ENCODE data around the gene CPZ.
"Not testable (repeated sequence)": the region's sequence is repeated elsewhere in the genome, so short reads cannot be mapped to it uniquely, and the experiment has no call there.

Gene CPZ

DNA sequence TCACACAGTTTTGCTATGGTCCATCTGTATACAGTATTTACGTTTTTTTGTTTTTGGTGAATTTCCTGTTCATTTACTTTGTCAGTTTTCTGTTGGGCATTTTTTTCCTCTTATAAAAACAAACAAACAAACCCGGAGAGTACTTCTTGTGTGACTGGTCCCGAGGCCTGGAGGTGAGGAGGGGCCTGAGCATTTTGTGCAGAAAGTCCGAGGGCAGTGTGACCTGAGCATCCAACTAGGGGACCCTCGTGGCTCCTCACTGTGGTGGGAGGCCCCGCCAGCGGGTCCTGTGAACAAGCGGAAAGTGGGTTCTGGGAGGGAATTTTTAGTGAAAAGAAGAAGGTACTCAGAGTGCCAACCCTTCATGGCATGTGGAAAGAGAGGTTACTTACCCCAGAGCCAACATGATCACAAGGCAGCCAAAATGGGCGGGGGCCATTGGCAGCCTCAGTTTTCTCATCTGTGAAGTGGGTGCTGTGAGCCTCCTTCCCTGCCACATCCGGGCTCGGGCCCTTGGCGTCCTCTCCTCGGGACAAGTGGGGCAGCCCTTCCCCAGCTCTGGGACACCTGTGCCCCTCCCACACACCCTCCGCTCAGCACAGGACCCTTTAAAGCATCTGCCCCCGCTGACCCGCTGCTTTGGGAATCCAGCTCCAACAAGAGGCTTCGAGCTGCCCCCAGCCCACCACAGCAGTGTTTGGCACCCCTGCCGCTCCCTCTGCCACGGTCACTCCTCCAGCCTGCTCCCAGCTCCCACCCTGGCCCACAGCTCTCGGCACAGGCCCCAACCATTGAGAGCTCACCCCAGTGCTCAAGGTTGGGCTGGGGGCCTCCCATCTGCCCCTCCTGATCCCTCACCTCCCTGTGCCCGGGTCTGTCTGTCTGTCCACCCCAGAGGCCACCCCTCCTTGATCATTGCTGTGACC lies 35.2 kb upstream of the CPZ start:
- no peak for DNase-seq (ENCODE audit: low spot score)

DNA sequence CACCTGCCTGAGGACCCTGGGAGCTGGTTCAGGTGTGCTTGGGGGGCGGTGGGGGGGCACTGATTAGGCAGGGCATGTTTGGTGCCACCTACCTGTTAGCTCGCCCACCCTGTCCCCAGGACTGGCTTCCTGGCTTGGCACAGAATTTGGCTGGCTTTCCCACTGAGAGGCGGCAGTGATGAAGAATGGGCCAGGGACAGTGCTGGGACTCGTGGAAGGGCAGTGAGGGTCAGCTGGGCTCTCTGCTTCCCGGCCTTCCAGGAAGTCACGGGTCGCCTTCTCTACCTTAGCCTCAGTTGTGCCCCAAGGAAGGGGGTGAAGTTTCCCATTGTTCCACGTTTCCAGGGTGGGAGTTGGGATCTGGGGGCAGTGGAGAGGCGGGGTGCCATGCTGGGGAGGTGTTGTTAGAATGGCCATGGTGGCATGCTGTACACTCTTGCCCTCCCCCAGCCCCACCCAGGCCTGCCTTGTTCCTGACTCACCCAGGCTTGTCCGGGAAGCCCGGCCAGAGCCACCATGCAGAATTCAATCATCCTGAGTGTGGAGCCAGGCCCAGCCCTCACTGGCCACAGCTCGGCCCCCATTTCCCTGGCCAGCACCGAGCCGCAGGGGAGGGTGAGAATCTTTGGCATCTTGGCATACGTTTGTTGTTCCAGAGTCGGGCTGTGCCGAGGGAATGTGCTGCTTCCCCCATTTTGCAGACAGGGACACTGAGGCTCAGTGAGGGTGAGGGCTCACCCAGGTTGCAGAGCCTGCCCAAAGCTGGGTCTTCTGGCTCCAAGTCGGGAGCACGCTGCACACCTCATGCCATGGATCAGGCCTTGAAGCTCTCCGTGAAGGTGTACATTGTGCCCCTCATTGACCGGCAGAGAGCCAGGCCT lies 34.2 kb upstream of the CPZ start:
- no peak for DNase-seq (ENCODE audit: low spot score)

DNA sequence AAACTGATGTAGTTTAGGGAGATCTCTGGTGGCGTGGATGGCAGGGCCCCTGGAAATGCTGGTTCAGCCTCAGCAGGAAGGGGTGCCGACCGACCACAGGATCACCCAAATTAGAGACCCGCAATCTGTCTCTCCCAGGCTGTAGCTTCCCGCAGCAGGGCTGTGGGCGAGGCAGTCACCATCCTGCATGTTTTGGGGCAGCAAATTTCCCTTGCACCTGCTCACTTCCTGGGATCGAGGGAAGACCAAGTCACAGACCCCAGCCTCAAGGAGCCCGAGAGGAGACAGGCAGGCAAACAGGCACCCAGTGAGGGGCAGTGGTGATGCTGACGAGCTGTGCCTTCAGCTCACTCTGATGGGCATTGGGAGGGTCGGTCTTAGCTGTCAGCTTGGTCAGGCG lies 33.6 kb upstream of the CPZ start:
- no peak for DNase-seq (ENCODE audit: low spot score)

DNA sequence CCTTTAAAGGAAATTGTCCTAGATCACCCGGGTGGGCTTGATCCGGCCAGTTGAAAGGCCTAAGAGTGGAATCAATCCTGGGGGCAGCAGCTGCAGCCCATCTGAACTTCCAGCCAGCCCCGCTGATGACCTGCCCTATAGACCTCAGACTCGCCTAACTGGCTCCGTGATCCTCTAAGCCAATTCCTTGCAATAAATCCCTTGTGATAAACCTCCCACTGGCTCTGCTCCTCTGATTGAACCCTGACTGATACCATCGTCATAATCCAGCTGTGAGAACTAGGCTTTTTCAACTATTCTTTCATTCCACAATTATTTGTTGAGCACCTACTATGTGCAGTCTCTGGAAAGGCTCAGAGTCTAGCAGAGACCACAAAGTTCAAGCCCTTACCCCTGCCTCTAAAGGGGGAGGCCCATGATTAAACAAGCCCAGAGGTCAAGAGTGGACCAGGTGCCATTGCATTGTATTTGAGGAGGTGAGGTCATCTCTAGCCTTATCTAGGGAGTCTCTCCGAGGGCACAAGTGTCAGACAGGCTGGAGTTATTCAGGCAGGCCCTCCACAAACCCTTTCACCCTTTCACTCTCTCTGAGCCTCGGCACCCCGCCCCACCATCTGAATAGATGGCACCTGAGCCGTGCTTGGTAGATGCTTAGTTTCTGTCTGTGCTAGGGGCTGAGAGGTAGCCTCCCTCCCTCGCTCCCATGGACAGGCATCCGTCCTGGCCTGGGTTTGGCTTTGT lies 32.9 kb upstream of the CPZ start:
- DNase-seq (ENCODE audit: low spot score) = no peak

DNA sequence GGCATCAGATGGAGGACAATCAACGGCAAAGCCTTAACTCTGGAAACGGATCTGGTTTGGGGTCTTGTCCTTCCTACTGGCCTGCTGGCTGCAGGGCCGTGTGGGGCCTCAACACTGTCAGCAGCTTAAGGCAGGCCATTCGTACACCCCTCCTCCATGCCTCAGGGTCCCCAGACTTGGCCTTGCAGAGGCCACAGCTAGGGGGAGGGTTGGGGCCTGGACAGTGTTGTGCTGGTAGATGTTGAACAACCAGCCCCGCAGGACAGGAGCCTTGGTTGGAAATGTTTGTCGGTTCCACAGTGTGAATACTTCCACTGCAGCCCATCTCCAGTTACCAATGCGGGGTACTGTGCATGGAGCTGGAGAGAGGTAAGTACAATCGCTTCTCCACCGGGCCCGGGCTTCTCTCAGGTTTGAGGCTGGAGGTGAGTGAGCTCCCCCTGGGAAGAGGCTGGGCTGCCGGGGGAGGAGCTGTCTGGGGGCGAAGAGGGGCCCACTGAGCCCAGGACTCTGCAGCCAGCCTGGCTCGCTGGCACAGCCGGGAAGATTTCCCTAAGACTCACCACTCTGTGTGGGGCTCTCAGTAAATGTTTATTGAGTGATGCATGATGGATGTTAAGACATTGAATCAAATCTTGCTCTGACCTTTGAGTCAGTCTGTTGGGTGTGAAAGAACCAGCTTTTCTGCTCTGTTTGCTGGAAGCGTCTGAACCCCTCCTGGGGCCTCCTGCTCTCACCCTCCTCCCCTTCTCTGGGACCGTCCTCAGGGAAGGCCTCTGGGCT lies 32.1 kb upstream of the CPZ start:
- no peak for DNase-seq (ENCODE audit: low spot score)

DNA sequence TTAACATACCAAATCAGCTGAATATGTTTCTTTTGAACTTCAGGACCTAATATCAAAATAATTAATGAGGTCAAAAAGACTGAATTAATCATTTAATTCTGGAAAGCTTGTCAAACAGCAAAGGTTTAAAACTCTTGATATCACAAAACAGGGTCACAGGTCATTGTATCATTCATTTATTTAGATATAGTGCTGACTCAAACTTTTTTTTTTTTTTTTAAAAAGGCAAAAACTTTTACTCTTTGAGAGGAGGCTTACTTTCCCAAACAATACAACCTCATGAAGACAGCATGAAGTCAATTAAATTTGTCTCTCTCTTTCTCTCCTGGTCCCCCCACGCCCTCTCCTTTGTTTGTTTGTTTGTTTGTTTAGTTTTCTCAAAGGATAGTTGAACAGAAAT lies 28.0 kb upstream of the CPZ start:
- DNase-seq (ENCODE audit: low spot score) = no peak

DNA sequence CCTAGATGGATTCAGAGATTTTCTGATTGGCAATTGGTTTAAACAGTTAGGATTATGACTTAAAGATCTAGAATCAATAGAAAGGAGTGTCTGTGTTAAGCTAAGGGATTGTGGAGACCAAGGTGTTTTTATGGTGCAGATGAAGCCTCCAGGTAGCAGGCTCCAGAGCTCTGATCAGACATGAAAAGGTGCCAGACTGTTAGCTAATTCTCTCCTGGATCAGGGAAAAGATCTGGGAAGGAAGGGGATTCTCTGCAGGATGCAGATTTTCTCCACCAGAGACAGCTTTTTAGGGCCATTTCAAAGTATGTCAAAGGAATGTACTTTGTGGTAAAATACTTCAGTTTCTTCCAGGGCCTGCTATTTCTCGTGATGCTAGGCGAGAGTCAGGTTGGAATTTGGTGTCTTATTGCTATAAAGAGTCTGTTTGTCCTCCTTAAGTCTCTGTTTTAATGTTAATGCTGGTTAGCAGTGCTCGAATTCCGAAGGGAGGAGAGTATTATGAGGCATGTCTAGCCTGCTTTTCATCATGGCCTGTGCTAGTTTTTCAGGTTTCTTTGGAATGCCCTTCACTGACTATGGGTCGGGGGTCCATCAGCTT lies 24.4 kb upstream of the CPZ start:
- DNase-seq (ENCODE audit: low spot score) = no peak

DNA sequence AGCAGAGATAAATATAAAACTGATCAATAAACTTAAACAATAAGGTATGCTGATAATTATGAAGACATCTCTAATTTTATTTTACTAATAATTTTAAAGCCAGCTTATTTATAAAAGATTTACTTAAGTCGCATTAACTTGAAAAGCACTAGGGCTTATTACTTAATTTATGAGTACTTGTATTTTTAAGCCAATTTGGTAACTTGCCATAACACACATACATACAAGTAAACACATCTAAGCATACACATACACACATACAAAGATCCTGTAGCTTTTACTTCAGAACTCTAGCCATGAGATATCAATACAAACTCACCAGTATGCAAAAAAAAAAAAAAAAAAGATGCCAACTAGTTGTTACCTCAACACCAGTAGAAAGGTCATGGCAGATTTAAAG lies 22.4 kb upstream of the CPZ start:
- DNase-seq (ENCODE audit: low spot score) = no peak

DNA sequence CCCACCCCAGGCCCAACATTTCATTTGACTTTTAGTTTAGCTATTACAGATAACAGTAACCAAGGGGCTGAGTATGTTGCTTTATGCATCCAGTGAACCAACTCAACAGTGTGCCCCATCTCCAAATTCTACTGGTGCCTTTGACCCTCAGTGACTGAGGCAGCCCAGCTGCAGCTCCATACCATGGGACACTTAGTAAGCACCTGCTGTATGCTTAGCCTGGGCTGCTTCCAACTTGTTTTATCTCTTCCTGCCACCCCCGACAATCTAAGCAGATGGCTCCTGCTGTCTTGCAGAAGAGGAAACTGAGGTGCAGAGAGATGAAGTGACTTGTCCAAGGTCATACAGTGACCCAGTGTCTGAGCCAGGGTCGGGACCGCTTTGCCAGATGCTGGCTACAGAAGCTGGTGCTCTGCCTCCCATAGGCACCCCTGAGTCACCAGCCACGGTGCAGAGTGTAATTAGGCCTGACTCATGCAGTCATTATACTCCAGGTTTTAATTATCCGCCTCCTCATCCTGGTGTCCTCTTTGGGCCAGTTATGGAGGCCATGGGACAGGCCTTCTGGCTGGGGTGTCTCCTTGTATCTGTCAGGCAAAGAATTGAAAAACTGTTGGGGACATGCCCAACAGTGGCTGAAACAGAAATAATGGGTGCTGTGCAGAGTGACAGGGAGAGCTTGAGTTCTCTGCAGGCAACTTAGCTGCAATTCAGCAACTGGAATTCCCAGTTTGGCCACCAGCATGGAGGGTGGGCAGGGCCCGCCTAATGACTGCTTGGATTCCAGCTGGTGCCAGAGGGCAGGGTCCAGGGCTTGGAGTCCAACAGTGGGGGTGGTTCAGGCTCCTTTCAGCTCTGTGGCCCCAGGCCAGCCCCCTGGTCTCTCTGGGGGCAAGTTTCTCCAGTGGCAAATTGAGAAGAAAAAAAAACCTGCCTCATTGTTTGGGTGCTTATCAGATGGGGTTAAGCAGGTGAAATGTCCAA lies 20.6 kb upstream of the CPZ start:
- DNase-seq (ENCODE audit: low spot score) = peak; percentile 42

DNA sequence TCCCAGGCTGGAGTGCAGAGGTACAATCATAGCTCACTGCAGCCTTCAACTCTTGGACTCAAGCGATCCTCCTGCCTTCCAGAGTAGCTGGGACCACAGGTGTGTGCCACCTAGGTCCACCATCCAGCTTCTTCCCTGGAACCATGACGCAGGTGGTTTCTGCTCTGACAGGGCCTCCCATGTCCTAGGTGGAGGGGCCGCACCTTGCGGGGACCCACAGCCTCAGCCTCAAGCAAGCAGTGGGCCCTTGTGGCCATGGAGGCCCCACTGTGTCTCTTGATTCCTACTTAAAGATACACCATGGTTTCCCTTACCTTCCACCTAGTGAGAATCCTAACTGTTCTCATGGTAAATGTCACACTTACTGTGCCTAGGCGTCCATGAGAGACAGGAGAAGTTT lies 19.3 kb upstream of the CPZ start:
- no peak for DNase-seq (ENCODE audit: low spot score)

DNA sequence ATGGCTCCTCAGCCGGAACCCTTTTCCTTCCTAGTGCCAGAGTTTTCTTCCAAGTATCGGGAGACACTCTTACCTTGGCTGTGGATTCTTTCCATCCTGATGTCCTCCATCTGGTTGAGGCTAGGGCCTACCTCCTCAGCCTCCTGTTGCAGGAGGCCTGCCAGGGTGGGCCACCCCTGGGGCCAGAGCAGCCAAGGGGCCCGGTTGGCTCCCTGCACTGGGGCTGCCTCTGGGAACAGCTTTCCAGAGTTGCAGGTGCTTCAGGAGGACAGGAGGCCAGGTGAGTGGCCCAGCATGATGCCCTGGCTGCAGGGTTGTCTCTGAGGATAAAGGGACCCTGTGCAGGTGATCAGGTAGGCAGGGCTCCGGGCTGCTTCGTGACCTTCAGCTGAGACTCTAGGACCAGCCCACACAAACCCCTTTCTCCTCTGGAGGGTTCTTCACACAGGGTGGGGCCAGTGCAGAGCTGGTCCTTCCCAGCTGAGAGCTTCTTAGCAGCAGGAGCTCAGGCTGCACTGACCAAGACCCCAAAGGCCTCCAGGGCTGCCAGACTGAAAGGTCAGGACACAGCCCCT lies 17.7 kb upstream of the CPZ start:
- DNase-seq (ENCODE audit: low spot score) = no peak

DNA sequence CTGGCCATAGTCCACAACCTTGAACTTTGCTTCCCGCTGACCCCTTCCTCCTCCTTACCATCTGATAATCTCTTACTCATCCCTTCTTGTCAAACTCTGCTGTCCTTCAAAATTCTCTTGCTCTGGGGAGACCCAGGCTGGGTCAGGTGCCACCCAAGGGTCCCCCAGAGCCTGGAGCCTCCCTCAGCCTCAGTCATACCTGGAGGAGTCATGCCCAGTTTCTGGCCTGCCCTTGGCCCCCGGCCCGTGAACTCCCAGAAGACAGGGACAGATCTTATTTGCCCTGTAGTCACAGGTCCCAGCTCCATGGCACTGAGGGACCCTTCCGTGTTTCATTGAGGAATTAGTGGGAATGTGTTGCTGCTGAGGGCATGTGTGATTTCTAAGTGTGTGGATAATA lies 17.1 kb upstream of the CPZ start:
- no peak for DNase-seq (ENCODE audit: low spot score)

DNA sequence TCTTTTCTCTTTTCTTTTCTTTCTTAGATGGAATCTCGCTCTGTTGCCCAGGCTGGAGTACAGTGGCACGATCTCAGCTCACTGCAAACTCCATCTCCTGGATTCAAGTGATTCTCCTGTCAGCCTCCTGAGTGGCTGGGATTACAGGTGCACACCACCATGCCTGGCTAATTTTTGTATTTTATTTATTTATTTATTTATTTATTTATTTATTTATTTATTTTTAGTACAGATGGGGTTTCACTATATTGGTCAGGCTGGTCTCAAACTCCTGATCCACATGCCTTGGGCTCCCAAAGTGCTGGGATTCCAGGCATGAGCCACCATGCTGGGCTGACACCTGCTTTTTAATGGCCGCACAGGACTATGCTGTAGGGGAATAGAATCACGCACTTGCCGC lies 16.0 kb upstream of the CPZ start:
- not testable (repeated sequence) for DNase-seq (ENCODE audit: low spot score)

DNA sequence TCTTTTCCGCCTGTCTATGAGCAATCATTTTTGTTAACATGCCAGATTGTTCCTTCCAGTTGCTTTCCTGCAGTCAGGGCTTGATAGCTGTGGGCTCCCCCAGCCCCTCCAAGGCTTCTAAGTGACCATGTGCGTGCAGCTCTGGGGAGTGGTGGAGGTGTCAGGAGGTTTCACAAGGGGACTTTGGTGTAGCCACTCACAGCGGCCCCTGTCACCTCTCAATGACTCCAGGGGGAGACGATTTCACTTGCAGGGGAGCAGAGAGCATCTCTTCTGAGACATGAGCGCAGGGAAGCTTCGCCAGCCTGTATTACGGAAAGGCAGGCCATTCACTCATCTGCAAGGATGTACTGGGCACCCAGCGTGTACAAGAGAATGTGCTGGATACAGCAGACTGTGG lies 15.5 kb upstream of the CPZ start:
- no peak for DNase-seq (ENCODE audit: low spot score)

DNA sequence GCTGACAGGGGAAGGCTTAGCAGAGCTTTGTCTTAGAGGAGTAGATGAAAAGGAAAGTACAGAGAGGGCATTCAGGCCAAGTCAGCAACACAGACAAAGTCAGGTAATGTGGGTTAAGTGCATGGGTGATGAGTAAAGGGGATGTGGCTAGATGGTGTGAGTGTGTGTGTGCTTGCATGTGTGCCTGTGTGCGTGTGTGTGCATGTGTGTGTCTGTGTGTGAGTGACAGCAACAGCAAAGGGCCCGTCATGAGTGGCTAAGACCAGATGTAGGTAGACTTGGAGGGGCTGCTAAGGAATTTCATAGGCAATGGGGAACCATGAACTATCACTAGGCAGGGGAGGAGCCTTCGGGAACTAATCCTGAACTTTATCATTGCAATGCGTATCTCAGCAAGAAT lies 14.6 kb upstream of the CPZ start:
- DNase-seq (ENCODE audit: low spot score) = no peak

DNA sequence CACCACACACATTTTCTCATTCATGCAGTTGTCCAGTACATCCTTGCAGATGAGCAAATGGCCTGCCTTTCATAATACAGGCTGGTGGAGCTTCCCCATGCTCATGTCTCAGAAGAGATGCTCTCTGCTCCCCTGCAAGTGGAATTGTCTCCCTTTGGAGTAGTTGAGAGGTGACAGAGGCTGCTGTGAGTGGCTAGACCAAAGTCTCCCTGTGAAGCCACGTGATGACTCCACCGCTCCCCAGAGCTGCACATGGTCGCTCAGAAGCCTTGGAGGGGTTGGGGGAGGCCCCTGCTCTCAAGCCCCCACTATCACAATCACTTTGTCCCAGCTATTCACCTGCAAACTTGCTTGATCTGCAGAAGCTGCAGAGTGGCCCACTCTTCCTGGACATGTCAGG lies 13.8 kb upstream of the CPZ start:
- no peak for DNase-seq (ENCODE audit: low spot score)

DNA sequence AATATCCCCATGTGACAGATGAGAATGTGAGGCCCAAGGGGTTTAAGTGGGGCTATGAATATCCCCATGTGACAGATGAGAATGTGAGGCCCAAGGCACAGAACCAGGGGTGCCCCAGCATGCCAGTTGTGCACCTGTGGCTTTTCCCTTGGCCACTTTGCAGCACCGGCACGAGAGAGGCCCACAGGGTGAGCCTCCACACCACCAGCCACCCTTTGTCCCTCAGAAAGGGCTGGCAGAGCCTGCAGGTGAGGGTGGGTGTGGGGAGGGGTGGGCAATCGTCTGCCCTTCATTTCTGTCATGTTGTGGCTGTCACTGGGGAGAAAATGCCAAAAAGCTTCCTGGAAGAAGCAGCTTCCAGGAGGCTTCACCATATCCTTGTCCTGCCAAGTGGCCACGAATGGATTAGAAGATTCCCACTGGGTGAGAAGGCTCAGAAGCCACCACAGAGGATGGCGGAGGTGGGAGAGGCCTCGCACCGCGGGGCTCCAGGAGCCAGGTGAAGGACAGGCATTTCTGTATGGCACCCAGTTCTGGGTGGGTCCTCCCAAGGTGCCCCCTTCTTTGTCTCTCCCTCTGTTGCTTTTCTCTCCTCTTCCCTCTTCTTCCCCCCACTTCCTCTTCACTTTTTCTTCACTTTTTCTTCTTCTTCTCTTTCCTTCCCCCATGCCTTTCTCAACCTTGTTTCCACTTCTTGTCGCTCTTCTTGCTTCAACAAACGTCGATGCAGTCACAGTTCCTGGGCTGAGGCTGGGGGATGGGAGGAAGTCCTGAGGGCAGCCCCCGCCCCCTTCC lies 12.8 kb upstream of the CPZ start:
- DNase-seq (ENCODE audit: low spot score) = no peak

DNA sequence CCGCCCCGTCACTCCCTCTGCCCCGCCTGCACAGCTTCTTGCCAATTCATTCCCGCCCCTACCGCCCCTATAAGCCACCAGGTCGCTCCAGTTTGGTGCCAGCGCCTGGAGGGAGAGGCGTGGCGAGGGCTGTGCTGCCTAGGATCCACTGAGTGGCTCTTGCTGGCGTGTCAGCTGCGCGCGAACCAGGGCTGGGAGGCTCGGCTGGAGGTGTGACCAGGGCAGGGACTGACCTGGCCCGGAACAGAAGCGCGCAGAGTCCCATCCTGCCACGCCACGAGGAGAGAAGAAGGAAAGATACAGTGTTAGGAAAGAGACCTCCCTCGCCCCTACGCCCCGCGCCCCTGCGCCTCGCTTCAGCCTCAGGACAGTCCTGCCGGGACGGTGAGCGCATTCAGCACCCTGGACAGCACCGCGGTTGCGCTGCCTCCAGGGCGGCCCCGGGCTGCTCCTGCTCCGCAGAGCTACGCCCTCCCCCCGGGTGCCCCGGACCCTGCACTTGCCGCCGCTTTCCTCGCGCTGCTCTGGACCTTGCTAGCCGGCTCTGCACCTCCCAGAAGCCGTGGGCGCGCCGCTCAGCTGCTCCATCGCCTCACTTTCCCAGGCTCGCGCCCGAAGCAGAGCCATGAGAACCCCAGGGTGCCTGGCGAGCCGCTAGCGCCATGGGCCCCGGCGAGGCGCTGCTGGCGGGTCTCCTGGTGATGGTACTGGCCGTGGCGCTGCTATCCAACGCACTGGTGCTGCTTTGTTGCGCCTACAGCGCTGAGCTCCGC lies 12.1 kb upstream of the CPZ start, which contains the start of gene GPR78:
Gene GPR78 (plus strand): TSS at position 72 of the 773 bp plus-strand sequence. CDS start 591 bp downstream, at position 663.
- no peak for DNase-seq (ENCODE audit: low spot score)

Measured in RKO (cell line).